H9 (cell line): Measurements from ENCODE around the gene GAD1. TPM values are rescaled to one million over a fixed set of nuclear protein-coding genes. Genes with fewer than 3 reads are reported as not detected.
A peak's percentile ranks its signal among the peaks of the same experiment; 100 is the strongest.

Source experiments
- DNase-seq: peaks from one replicate; pipeline ENCODE4 v3.0.0-alpha.2; 2017
- H2AFZ ChIP-seq: one replicate; pipeline ENCODE4 v1.6.1; 2013; ENCODE audit warnings: mild to moderate bottlenecking, low read length, control low read depth, moderate library complexity
- H2AK5ac ChIP-seq: 2 replicates; pipeline ENCODE4 v1.6.1; 2013; ENCODE audit warnings: low read length, control low read depth, mixed read lengths; ENCODE audit not compliant: insufficient read length
- H2BK120ac ChIP-seq: one replicate; pipeline ENCODE4 v1.6.1; 2013; ENCODE audit warnings: low read depth, mild to moderate bottlenecking, low read length, control low read depth, inconsistent platforms; ENCODE audit not compliant: poor library complexity, severe bottlenecking
- H2BK12ac ChIP-seq: 2 replicates; pipeline ENCODE4 v1.6.1; 2013; ENCODE audit warnings: low read length, control low read depth, mixed read lengths, low read depth; ENCODE audit not compliant: insufficient read length
- H2BK15ac ChIP-seq: 2 replicates; pipeline ENCODE4 v1.6.1; 2013; ENCODE audit warnings: low read depth, low read length, control low read depth
- H2BK20ac ChIP-seq: one replicate; pipeline ENCODE4 v1.6.1; 2013; ENCODE audit warnings: low read depth, mild to moderate bottlenecking, low read length, control low read depth, inconsistent platforms; ENCODE audit not compliant: poor library complexity, severe bottlenecking
- H2BK5ac ChIP-seq: 2 replicates; pipeline ENCODE4 v1.6.1; 2013; ENCODE audit warnings: low read length, control low read depth, mixed read lengths; ENCODE audit not compliant: insufficient read length
- H3K14ac ChIP-seq: 2 replicates; pipeline ENCODE4 v1.6.1; 2013; ENCODE audit warnings: low read length, control low read depth; ENCODE audit not compliant: insufficient read depth
- H3K18ac ChIP-seq: 2 replicates; pipeline ENCODE4 v1.6.1; 2013; ENCODE audit warnings: low read depth, mild to moderate bottlenecking, mixed read lengths, low read length, control low read depth; ENCODE audit not compliant: insufficient read length
- H3K23ac ChIP-seq: 2 replicates; pipeline ENCODE4 v1.6.1; 2013; ENCODE audit warnings: low read length, control low read depth, mixed read lengths, low read depth; ENCODE audit not compliant: insufficient read length
- H3K23me2 ChIP-seq: 2 replicates; pipeline ENCODE4 v1.6.1; 2013; ENCODE audit warnings: low read depth, mild to moderate bottlenecking, mixed read lengths, low read length, control low read depth; ENCODE audit not compliant: insufficient read length, poor library complexity, severe bottlenecking
- H3K27ac ChIP-seq: 2 replicates; pipeline ENCODE4 v1.5.1; 2013; ENCODE audit warnings: low read length, control low read depth, mixed read lengths, low read depth; ENCODE audit not compliant: insufficient read length
- H3K27me3 ChIP-seq: 2 replicates; pipeline ENCODE4 v1.6.1; 2013; ENCODE audit warnings: low read length, control low read depth, inconsistent platforms; ENCODE audit not compliant: insufficient read depth
- H3K4ac ChIP-seq: 2 replicates; pipeline ENCODE4 v1.6.1; 2013; ENCODE audit warnings: low read depth, mild to moderate bottlenecking, control low read depth, inconsistent platforms, low read length, moderate library complexity
- H3K4me1 ChIP-seq: 2 replicates; pipeline ENCODE4 v1.6.1; 2013; ENCODE audit warnings: low read length, control low read depth, inconsistent platforms; ENCODE audit not compliant: insufficient read depth
- H3K4me2 ChIP-seq: 2 replicates; pipeline ENCODE4 v1.6.1; 2013; ENCODE audit warnings: low read length, control low read depth, mixed read lengths; ENCODE audit not compliant: insufficient read length, insufficient read depth
- H3K56ac ChIP-seq: 2 replicates; pipeline ENCODE4 v1.6.1; 2013; ENCODE audit warnings: low read depth, mild to moderate bottlenecking, mixed read lengths, low read length, control low read depth; ENCODE audit not compliant: insufficient read length
- H3K79me1 ChIP-seq: 2 replicates; pipeline ENCODE4 v1.6.1; 2013; ENCODE audit warnings: low read depth, mild to moderate bottlenecking, moderate library complexity, low read length, control low read depth, inconsistent platforms; ENCODE audit not compliant: insufficient read depth, poor library complexity, severe bottlenecking
- H3K79me2 ChIP-seq: 2 replicates; pipeline ENCODE4 v1.6.1; 2013; ENCODE audit warnings: low read length, control low read depth, inconsistent platforms; ENCODE audit not compliant: insufficient read depth
- H3K9ac ChIP-seq: 2 replicates; pipeline ENCODE4 v1.6.1; 2013; ENCODE audit warnings: low read length, control low read depth, mixed read lengths; ENCODE audit not compliant: insufficient read length; ENCODE audit errors: extremely low read depth
- H3K9me3 ChIP-seq: one replicate; pipeline ENCODE4 v1.6.1; 2013; ENCODE audit warnings: low read depth, low read length, inconsistent platforms; ENCODE audit not compliant: control insufficient read depth
- H3T11ph ChIP-seq: one replicate; pipeline ENCODE4 v1.6.1; 2013; ENCODE audit warnings: mild to moderate bottlenecking, low read length, control low read depth, inconsistent platforms
- H4K20me1 ChIP-seq: one replicate; pipeline ENCODE4 v1.6.1; 2013; ENCODE audit not compliant: control insufficient read depth, insufficient read length, insufficient read depth
- H4K5ac ChIP-seq: 2 replicates; pipeline ENCODE4 v1.6.1; 2013; ENCODE audit warnings: low read depth, mild to moderate bottlenecking, mixed read lengths, low read length, control low read depth; ENCODE audit not compliant: insufficient read length
- H4K8ac ChIP-seq: replicated peaks from 2 replicates; pipeline ENCODE4 v1.6.1; 2013; ENCODE audit warnings: low read length, control low read depth, mixed read lengths, low read depth; ENCODE audit not compliant: insufficient read length
- H4K91ac ChIP-seq: 2 replicates; pipeline ENCODE4 v1.6.1; 2013; ENCODE audit warnings: low read depth, mild to moderate bottlenecking, moderate library complexity, mixed read lengths, low read length, control low read depth; ENCODE audit not compliant: insufficient read length
- H3K27ac Mint-ChIP-seq, 3 experiments: 2 replicates in 2 of 3; 3 replicates in 1 of 3; pipeline ENCODE4 v1.8.0; 2020 to 2021; ENCODE audit warnings: mixed read lengths in 3 of 3, mild to moderate bottlenecking in 1 of 3, moderate library complexity in 1 of 3
- H3K27me3 Mint-ChIP-seq: 2 replicates; pipeline ENCODE4 v1.8.0; 2021; ENCODE audit warnings: low read depth, mild to moderate bottlenecking, moderate library complexity, mixed read lengths
- H3K36me3 Mint-ChIP-seq, 3 experiments: 2 replicates in 2 of 3; 3 replicates in 1 of 3; pipeline ENCODE4 v1.8.0; 2020 to 2021; ENCODE audit warnings: low read depth in 3 of 3, mixed read lengths in 3 of 3; ENCODE audit not compliant: insufficient read depth in 1 of 3
- H3K4me1 Mint-ChIP-seq, 2 experiments: 2 replicates each; pipeline ENCODE4 v1.8.0; 2020; ENCODE audit warnings: mixed read lengths in 2 of 2
- H3K4me3 Mint-ChIP-seq, 2 experiments: 2 replicates in 1 of 2; 3 replicates in 1 of 2; pipeline ENCODE4 v1.8.0; 2020 to 2021; ENCODE audit warnings: mild to moderate bottlenecking in 2 of 2, mixed read lengths in 2 of 2, moderate library complexity in 1 of 2
- H3K9me3 Mint-ChIP-seq, 2 experiments: 2 replicates in 1 of 2; 3 replicates in 1 of 2; pipeline ENCODE4 v1.8.0; 2020; ENCODE audit warnings: mild to moderate bottlenecking in 2 of 2, mixed read lengths in 2 of 2, moderate library complexity in 1 of 2
- WGBS: extraction: QIAGEN DNeasy Blood & Tissue Kit; methylation state at CpG from one replicate; pipeline ENCODE4 v1.1.7; 2013; ENCODE audit warnings: missing lambda C conversion rate, low lambda C conversion rate, mixed read lengths; ENCODE audit not compliant: insufficient read length; ENCODE audit errors: extremely low coverage; 5-methylcytosine and 5-hydroxymethylcytosine counted together
- total RNA-seq: library from RNA; stranded (reverse); gene quantifications from 2 replicates; pipeline ENCODE4 v1.2.1, GENCODE V29; 2021
- TF ChIP-seq, protein P1 (sequence below): fragments of 200-600 bp; sonication (generic); conservative IDR thresholded peaks from 3 replicates; pipeline ENCODE4 v1.8.0; 2021; ENCODE audit warnings: antibody characterized with exemption, mild to moderate bottlenecking

The GAD1 gene
- total RNA-seq, 1 experiment from 2014 or later: 1.8 TPM

DNA sequence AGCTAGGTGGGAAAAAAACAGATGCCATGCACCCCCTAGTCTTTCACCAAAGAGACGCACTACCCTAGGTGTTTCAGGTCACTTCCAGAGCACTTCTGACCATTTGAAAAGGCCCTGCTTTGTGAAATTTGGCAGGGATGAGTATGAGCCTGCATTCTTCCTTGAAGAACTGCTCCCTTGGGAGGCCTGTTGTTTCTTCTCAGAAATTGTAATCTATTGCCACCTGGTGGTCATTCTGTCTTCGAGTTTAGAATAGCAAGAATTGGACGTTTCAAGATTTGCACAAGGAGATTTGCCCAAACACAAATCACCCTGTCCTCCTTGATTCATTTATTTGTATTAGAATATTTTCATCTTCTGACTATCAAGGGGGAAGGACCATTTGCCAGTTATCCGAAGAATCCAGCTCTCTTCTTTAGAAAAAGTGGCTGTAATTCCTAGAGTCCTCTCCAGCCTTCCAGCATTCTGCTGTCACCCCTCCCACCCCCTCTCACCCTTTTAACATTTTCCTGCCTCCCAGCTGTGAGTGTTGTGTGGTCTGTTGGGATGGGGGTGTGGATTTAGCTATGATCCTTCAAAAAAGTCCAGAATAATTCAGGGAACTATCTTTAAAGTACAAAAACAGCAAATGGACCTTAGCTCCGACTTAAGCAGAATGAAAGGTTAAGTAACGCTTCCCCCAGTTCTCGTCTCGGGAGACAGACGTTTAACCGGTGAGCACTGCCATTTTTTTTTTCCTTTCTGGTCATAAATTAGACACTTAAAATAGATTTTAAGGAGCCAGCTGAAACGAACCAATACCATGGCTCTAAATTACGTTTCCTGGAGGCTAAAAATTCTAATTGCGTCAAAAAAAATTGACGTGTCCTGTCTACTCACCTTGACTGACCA, 3.7 kb upstream of the GAD1 start:
- peak overlapping the region; percentile 70 for H3K4me2 ChIP-seq

More for the DNA sequence above, 3.7 kb upstream of the GAD1 start:
- Histone ChIP-seq H3K9me3 (no peaks in the 10 kb centered on the region), H2BK15ac (no peak overlapping the region), H3K56ac (no peak overlapping the region), H2BK5ac (no peak overlapping the region), H2BK12ac (no peak overlapping the region), H2BK20ac (no peak overlapping the region), H3K27me3 (peaks cover 38% of the 10 kb centered on the region), H2AFZ (no peak overlapping the region), H3K27ac (no peak overlapping the region), H4K20me1 (peaks cover 2% of the 10 kb centered on the region), H3K9ac (no peak overlapping the region), H2AK5ac (no peak overlapping the region), H4K5ac (no peak overlapping the region), H3K23ac (no peak overlapping the region), H3K23me2 (peaks cover 39% of the 10 kb centered on the region), H2BK120ac (no peak overlapping the region), H3K14ac (no peak overlapping the region), H3T11ph (no peak overlapping the region), H3K4me1 (no peaks in the 10 kb centered on the region; the same call in 1 of the 2 replicates), H3K18ac (no peak overlapping the region), H3K79me1 (no peaks in the 10 kb centered on the region), H4K8ac (no peak overlapping the region), H4K91ac (no peak overlapping the region), H3K79me2 (no peaks in the 10 kb centered on the region), H3K4ac (no peak overlapping the region)
- H3K4me3 Mint-ChIP-seq: peak overlapping the region; percentile 59 to 82
- peaks cover 0 to 3% of the 10 kb centered on the region in 2 experiments; a peak in 1 of 5 replicates for H3K9me3 Mint-ChIP-seq
- DNase-seq: peak; percentile 44
- peaks cover 59% of the 10 kb centered on the region for H3K27me3 Mint-ChIP-seq
- peaks cover 41 to 43% of the 10 kb centered on the region in 2 experiments for H3K4me1 Mint-ChIP-seq
- TF ChIP-seq, protein P1, sequence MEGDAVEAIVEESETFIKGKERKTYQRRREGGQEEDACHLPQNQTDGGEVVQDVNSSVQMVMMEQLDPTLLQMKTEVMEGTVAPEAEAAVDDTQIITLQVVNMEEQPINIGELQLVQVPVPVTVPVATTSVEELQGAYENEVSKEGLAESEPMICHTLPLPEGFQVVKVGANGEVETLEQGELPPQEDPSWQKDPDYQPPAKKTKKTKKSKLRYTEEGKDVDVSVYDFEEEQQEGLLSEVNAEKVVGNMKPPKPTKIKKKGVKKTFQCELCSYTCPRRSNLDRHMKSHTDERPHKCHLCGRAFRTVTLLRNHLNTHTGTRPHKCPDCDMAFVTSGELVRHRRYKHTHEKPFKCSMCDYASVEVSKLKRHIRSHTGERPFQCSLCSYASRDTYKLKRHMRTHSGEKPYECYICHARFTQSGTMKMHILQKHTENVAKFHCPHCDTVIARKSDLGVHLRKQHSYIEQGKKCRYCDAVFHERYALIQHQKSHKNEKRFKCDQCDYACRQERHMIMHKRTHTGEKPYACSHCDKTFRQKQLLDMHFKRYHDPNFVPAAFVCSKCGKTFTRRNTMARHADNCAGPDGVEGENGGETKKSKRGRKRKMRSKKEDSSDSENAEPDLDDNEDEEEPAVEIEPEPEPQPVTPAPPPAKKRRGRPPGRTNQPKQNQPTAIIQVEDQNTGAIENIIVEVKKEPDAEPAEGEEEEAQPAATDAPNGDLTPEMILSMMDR: peak; percentile 83
- H3K27ac Mint-ChIP-seq: no peak overlapping the region; a peak in 1 of 7 replicates
- no peaks in the 10 kb centered on the region; a peak in 1 of 7 replicates for H3K36me3 Mint-ChIP-seq
- WGBS: no CpG with 5 or more reads among the region's 14 CpGs
